ENCODE data around the gene MAP4K1. TPM values are rescaled to one million over a fixed set of nuclear protein-coding genes. Genes with fewer than 3 reads are reported as not detected.

Gene MAP4K1
- total RNA-seq, 1 experiment from 2014 or later = 2.3 TPM

- H3K4me3 ChIP-seq (ENCODE audit: low read length) = no peak overlapping the region
- ChIA-PET CTCF (no interaction called here), POLR2A (ENCODE audit: unreplicated experiment) (no interaction called here)
- H3K79me2 ChIP-seq (ENCODE audit: low read length) = no peaks in the 10 kb centered on the region
- intact Hi-C loops (cut with micrococcal nuclease) = no loop called here
- no peak for ATAC-seq
- H4K20me1 ChIP-seq (ENCODE audit: low read length) = no peaks in the 10 kb centered on the region
- no peak overlapping the region for H3K4me2 ChIP-seq (ENCODE audit: low read length)
- H3F3A ChIP-seq (ENCODE audit: low read length, unreplicated experiment) = no peaks in the 10 kb centered on the region
- no peak for TF ChIP-seq CTCF (conservative IDR thresholded peaks at IDR 0.05; ENCODE audit: low read depth, low read length)
- TF ChIP-seq EZH2phosphoT487 (IDR thresholded peaks at IDR 0.05; ENCODE audit: borderline replicate concordance, low read length) = no peak
- TF ChIP-seq EZH2 (IDR thresholded peaks at IDR 0.05; ENCODE audit: low read length, unreplicated experiment) = no peak
- no peaks in the 10 kb centered on the region for H3K36me3 ChIP-seq (ENCODE audit: low read depth, low read length)
- no TSS peak for BruUV-seq (replicated peaks)
- H3K4me1 ChIP-seq (ENCODE audit: insufficient read depth, low read length) = no peaks in the 10 kb centered on the region
- no peak overlapping the region for H2AFZ ChIP-seq (ENCODE audit: low read length)
- H3K9ac ChIP-seq (ENCODE audit: low read length) = no peak overlapping the region
- no peaks in the 10 kb centered on the region for H3K9me2 ChIP-seq (replicated peaks; ENCODE audit: low read length)
- no peaks in the 10 kb centered on the region for H3K9me3 ChIP-seq (ENCODE audit: low read length)
- no peak for DNase-seq
- no peak overlapping the region for H3K27ac ChIP-seq (ENCODE audit: low read length)
- H3K27me3 ChIP-seq (ENCODE audit: low read length) = no peaks in the 10 kb centered on the region
These were observed 18.0 kb downstream of the MAP4K1 start for GRCh38 chr19:38599722-38600121.

GRCh38 chr19:38597075-38597474 is 20.7 kb downstream of the MAP4K1 start:
- H3K79me2 ChIP-seq (ENCODE audit: low read length) = no peaks in the 10 kb centered on the region
- POLR2A ChIA-PET (ENCODE audit: unreplicated experiment) = no interaction called here
- no peak overlapping the region for H2AFZ ChIP-seq (ENCODE audit: low read length)
- DNase-seq (no peak), ATAC-seq (no peak)
- intact Hi-C loops (cut with micrococcal nuclease) = no loop called here
- H3K4me2 ChIP-seq (ENCODE audit: low read length) = no peak overlapping the region
- H4K20me1 ChIP-seq (ENCODE audit: low read length) = no peaks in the 10 kb centered on the region
- TF ChIP-seq CTCF (conservative IDR thresholded peaks at IDR 0.05; ENCODE audit: low read depth, low read length) (no peak), EZH2 (IDR thresholded peaks at IDR 0.05; ENCODE audit: low read length, unreplicated experiment) (no peak), EZH2phosphoT487 (IDR thresholded peaks at IDR 0.05; ENCODE audit: borderline replicate concordance, low read length) (no peak)
- H3K9me2 ChIP-seq (replicated peaks; ENCODE audit: low read length) = no peaks in the 10 kb centered on the region
- no peaks in the 10 kb centered on the region for H3K27me3 ChIP-seq (ENCODE audit: low read length)
- H3K9ac ChIP-seq (ENCODE audit: low read length) = no peak overlapping the region
- H3F3A ChIP-seq (ENCODE audit: low read length, unreplicated experiment) = no peaks in the 10 kb centered on the region
- CTCF ChIA-PET = no interaction called here
- H3K27ac ChIP-seq (ENCODE audit: low read length) = no peak overlapping the region
- no peaks in the 10 kb centered on the region for H3K36me3 ChIP-seq (ENCODE audit: low read depth, low read length)
- BruUV-seq (replicated peaks) = no TSS peak
- H3K4me3 ChIP-seq (ENCODE audit: low read length) = no peak overlapping the region
- no peaks in the 10 kb centered on the region for H3K4me1 ChIP-seq (ENCODE audit: insufficient read depth, low read length)
- no peaks in the 10 kb centered on the region for H3K9me3 ChIP-seq (ENCODE audit: low read length)

DNA sequence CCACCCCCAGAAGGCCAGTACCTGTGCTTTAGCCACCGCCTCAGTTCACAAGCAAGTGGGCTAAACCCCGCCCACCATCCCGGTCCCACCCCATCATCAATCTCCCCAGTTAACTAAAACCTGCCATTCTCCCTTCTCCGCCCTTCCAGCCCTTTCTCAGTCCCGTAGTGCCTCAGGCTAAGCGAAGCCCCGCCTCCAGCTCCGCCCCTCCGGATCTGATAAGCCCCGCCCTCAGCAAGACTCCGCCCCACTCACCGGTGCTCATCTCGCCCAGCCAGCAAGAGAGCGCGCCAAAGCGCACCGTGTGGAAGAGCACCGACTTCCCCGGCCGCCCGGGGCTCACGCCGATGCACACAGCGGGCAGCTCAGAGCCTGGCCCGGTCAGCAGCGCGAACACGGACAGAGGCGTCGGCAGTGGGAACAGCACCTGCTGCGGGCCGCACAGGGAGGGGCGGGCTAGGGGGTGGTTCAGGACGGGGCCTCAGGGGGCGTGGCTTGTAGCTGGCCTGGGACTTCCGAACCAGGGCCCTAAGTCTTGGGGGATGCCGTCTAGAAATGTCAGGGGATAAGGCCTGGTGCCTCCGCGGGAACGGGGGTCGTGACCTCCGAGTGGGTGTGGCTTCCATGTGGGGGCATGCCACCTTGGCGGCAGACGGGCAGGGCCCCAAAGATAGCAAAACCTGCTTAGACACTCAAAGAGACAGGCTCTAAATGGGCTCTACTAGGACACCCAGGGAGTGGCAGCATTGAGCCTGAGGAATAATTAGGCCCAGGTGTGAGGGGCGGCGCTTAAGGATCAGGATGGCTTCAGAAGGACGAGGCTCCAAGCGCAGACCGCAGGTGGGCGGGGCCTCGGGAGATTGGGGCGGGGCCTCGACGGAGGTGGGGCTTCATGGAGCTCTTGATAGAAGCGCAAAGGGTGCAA is 21.4 kb downstream of the MAP4K1 start:
- H3K4me2 ChIP-seq (ENCODE audit: low read length) = no peak overlapping the region
- no peaks in the 10 kb centered on the region for H3K79me2 ChIP-seq (ENCODE audit: low read length)
- H3K36me3 ChIP-seq (ENCODE audit: low read depth, low read length) = no peaks in the 10 kb centered on the region
- TF ChIP-seq CTCF (conservative IDR thresholded peaks at IDR 0.05; ENCODE audit: low read depth, low read length) = no peak
- TF ChIP-seq EZH2 (IDR thresholded peaks at IDR 0.05; ENCODE audit: low read length, unreplicated experiment) = no peak
- no peak for TF ChIP-seq EZH2phosphoT487 (IDR thresholded peaks at IDR 0.05; ENCODE audit: borderline replicate concordance, low read length)
- ChIA-PET CTCF (no interaction called here), POLR2A (ENCODE audit: unreplicated experiment) (no interaction called here)
- H3K27ac ChIP-seq (ENCODE audit: low read length) = no peak overlapping the region
- no peaks in the 10 kb centered on the region for H3K4me1 ChIP-seq (ENCODE audit: insufficient read depth, low read length)
- H3K9ac ChIP-seq (ENCODE audit: low read length) = no peak overlapping the region
- no peaks in the 10 kb centered on the region for H3F3A ChIP-seq (ENCODE audit: low read length, unreplicated experiment)
- peak; percentile 14 for DNase-seq
- H2AFZ ChIP-seq (ENCODE audit: low read length) = 0 out of 2 replicates have a peak overlapping the region, but pooled peaks have one; percentile 30
- intact Hi-C loops (cut with micrococcal nuclease) = no loop called here
- no TSS peak for BruUV-seq (replicated peaks)
- H4K20me1 ChIP-seq (ENCODE audit: low read length) = no peaks in the 10 kb centered on the region
- no peaks in the 10 kb centered on the region for H3K9me3 ChIP-seq (ENCODE audit: low read length)
- H3K4me3 ChIP-seq (ENCODE audit: low read length) = no peak overlapping the region
- H3K9me2 ChIP-seq (replicated peaks; ENCODE audit: low read length) = no peaks in the 10 kb centered on the region
- ATAC-seq = peak; percentile 43
- H3K27me3 ChIP-seq (ENCODE audit: low read length) = no peaks in the 10 kb centered on the region

Data from PC-3 (cell line).